Activated CD4-positive, alpha-beta T cell treated with anti-CD3 and anti-CD28 coated beads, Interleukin-2, Interleukin-6, amounts not matched to agents 100 ng/mL and 50 ng/mL, durations not matched to agents 16 hours and 8 hours (primary cell): ENCODE results near the gene PTGR1.

Experiments used
- DNase-seq: peaks from one replicate; pipeline ENCODE4 v3.0.0-alpha.2; 2020

The PTGR1 gene

DNA sequence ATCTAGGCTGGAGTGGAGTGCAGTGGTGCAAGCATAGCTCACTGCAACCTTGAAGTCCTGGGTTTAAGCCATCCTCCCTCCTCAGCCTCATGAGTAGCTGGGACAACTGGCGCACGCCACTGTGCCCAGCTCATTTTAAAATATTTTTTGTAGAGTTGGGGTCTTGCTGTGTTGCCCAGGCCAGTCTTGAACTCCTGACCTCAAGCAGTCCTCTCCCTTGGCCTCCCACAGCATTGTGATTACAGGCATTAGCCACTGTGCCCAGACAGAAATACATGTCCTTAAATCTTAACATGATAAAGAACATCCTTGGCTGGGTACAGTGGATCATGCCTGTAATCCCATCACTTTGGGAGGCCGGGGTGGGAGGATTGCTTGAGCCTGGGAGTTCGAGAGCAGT, 67.7 kb downstream of the PTGR1 start:
- no peak for DNase-seq

DNA sequence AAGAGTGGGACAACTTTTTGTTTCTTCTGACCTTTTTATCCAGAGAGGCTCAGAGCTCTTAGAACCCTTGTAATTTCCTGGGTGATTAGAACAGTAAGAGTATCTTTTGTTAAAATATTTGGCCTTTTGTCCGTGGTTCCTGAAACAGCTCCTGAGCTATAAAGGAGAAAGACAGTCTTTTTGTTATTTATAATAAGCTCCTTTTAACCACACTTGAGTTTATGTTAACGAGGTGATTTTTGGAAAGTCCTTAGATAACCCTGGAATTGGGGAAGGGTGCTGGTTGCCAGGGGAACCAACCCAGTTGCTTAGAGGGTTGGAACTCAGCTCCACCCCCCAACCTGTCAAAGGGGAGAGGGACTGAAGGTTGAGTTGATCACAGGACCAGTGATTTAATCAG, 69.7 kb downstream of the PTGR1 start:
- DNase-seq: no peak

DNA sequence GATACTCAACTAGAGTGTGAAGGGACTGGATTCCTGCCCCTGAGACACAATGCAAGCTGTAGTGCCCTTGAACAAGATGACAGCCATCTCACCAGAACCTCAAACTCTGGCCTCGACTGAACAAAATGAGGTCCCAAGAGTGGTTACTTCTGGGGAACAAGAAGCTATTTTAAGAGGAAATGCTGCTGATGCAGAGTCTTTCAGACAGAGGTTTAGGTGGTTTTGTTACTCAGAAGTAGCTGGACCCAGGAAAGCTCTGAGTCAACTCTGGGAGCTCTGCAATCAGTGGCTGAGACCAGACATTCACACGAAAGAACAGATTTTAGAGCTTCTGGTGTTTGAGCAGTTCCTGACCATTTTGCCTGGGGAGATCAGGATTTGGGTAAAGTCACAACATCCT, 72.1 kb downstream of the PTGR1 start:
- peak; percentile 46 for DNase-seq

DNA sequence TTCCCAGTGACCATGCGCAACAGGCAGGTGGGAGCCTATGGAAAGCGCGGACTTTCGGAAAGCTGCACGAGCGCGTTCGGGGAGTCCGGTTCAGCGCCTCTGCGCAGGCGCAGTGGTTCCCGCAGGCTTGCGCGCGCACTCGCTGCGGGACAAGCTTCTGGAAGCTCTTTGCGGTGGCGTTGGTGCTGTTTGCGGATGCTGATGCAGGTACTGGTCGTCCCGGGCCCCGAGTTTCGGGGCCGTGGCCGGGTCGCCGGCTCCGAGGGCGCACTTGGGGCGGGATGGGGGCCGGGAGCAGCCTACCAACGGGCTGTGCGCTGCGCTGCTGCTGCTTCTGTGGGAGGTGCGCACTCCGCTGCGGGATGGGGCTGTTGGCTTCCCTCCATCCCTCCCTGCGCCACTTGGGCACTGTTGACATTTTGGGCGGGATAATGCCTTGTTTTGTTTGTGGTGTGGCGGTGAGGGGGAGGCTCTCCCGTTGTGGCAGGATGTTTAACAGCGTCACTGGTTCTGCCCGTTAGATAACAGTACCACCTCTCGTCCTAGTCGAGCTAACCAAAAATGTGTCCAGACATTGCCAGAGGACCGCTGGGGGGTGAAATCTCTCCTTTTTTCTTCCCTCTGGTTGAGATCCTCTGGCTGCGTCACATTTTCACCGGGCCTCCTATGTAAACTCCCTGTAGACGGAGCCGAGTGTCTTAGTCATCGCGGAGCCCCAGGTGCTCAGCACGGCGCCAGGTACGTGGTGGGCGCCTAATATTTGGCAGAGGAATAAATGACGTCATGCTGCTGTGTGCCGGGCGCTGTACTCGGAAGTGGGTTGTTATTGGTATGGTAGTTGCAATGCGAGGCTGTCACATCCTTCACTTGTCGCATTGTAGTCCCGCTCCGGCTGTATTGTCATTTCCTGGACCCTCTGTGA, 74.1 kb downstream of the PTGR1 start, which contains the start of gene ZNF483:
TSS of gene ZNF483 (plus strand) at position 124 of the 922 bp plus-strand sequence. CDS start 2,217 bp downstream, outside the sequence.
- DNase-seq: peak; percentile 75

DNA sequence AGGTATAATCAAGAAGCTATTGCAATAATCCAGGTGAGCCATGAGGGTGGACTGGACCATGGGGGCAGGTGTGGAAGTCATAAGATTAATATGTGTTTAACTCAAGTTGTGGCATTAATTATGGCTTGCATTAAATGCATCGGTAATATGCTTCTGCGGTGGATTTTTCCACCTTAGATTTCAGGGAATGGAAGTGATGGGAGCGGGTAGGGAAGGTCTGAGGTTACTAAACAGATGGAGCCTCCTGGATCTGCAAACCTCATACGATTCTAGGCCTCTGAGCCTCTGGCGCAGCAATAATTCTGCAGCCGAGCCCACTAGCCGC, 74.8 kb downstream of the PTGR1 start:
- no peak for DNase-seq

DNA sequence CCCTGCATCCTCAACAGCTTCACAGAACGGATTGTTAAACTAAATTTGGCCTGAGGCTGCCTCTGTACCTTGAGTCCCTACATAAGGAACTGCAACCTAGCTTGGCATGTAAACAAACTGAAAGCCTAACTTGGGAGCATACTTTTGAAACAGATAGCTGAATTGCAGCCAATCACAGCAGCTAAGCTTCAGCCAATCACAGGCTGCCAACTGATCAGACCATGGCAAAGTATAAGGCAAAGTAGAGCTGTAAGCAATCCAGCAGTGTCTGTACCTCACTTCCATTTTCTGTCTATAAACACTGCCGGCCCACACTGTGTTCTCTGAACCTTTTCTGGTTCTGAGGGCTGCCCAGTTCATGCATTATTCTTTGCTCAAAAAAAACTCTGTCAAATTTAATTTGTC, 83.4 kb downstream of the PTGR1 start:
- no peak for DNase-seq

DNA sequence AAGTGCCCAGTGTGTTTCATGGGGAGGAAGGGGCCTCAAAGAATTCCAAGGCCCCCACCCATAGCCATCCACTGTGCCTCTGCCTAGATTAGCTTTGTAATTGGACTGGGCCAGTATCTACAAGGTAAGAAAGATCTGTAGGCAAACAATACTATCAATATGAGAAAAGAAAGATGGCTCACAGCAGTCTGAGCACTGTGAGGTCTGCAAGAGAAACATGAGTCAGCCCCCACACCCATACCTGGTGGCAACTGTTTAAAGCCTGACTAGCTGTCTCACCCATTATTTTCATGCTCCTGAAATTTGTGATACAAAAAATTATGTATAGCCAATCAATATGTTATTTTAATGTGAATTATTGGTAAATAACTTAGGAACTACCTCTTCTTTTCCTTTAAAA, 84.5 kb downstream of the PTGR1 start:
- DNase-seq: no peak
